Keratinocyte (primary cell): ENCODE data around the gene COPZ1.

ENCODE experiments used
- EZH2 ChIP-seq: IDR thresholded peaks from one replicate; pipeline ENCODE4 v1.6.1; 2012; ENCODE audit warnings: inconsistent platforms, mild to moderate bottlenecking, low read length, moderate library complexity
- TF ChIP-seq, protein P1 (sequence below), 3 experiments: IDR thresholded peaks in 1 of 3; conservative IDR thresholded peaks in 1 of 3; optimal IDR thresholded peaks in 1 of 3; 2 replicates in 2 of 3; 3 replicates in 1 of 3; pipeline versions ENCODE3 to v1.5.1; 2011; ENCODE audit warnings: low read length in 3 of 3, mild to moderate bottlenecking in 3 of 3, moderate library complexity in 2 of 3, control low read depth in 1 of 3, inconsistent platforms in 1 of 3; ENCODE audit not compliant: insufficient read depth in 2 of 3; ENCODE audit errors: extremely low read depth in 1 of 3

DNA sequence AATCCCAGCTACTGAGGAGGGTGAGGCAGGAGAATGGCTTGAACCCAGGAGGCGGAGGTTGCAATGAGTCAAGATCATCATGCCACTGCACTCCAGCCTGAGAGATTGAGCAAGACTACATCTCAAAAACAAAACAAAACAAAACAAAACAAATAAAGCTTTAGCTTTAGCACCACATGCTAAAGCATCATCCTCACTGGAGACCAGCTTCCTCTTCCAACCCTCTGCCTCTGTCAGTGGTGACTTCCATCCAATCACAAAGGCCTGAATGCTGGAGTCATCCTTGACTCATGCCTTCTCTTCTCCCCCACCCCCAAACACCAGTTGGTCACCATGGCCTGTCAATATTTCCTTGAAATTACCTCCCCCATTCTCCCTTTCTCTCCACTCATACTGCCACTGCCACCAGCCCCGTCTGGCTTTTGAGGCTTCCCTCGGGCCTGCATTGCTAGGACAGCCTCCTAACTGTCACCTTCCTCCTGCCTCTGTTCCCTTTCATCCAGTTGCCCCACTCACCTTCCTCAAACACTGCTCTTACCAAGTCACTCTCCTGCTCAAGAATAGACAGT lies 58.2 kb downstream of the COPZ1 start:
- TF ChIP-seq EZH2, result no peak
- TF ChIP-seq, protein P1, sequence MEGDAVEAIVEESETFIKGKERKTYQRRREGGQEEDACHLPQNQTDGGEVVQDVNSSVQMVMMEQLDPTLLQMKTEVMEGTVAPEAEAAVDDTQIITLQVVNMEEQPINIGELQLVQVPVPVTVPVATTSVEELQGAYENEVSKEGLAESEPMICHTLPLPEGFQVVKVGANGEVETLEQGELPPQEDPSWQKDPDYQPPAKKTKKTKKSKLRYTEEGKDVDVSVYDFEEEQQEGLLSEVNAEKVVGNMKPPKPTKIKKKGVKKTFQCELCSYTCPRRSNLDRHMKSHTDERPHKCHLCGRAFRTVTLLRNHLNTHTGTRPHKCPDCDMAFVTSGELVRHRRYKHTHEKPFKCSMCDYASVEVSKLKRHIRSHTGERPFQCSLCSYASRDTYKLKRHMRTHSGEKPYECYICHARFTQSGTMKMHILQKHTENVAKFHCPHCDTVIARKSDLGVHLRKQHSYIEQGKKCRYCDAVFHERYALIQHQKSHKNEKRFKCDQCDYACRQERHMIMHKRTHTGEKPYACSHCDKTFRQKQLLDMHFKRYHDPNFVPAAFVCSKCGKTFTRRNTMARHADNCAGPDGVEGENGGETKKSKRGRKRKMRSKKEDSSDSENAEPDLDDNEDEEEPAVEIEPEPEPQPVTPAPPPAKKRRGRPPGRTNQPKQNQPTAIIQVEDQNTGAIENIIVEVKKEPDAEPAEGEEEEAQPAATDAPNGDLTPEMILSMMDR (optimal IDR thresholded peaks at IDR 0.05 in 1 of 3, IDR thresholded peaks at IDR 0.05 in 1 of 3, conservative IDR thresholded peaks at IDR 0.05 in 1 of 3; ENCODE audit: extremely low read depth in 1 of 3, insufficient read depth in 2 of 3, low read length in 3 of 3), result no peak
